CD4-positive, alpha-beta T cell treated with Interleukin-2 at 100 ng/mL for 4 hours (primary cell): ENCODE measurements around the gene HSPA4L.

Source experiments
- DNase-seq: peaks from one replicate; pipeline ENCODE4 v3.0.0-alpha.2; 2020; ENCODE audit warnings: low spot score

HSPA4L gene

GRCh38 chr4:127782275-127783025 lies at the start of gene HSPA4L:
Gene HSPA4L (plus strand): TSS chr4:127782322. CDS start chr4:127782551, 229 bp downstream.
- peak; percentile 23 for DNase-seq

GRCh38 chr4:127732623-127733328 lies 49.3 kb upstream of the HSPA4L start:
- DNase-seq: no peak

GRCh38 chr4:127734976-127735375 lies 47.1 kb upstream of the HSPA4L start:
- no peak for DNase-seq

- DNase-seq: no peak
These were observed 44.8 kb upstream of the HSPA4L start for GRCh38 chr4:127737295-127737694.

GRCh38 chr4:127741247-127741646 lies 40.9 kb upstream of the HSPA4L start:
- DNase-seq: no peak

GRCh38 chr4:127747883-127748282 lies 34.2 kb upstream of the HSPA4L start:
- no peak for DNase-seq

- no peak for DNase-seq
These were observed 33.2 kb upstream of the HSPA4L start for GRCh38 chr4:127748957-127749356.

GRCh38 chr4:127756906-127757305 lies 25.2 kb upstream of the HSPA4L start:
- no peak for DNase-seq

GRCh38 chr4:127759228-127759820 lies 22.8 kb upstream of the HSPA4L start:
- no peak for DNase-seq

- no peak for DNase-seq
These were observed 22.2 kb upstream of the HSPA4L start for GRCh38 chr4:127759893-127760292.

- DNase-seq: no peak
These were observed 10.4 kb upstream of the HSPA4L start for GRCh38 chr4:127771535-127772275.

GRCh38 chr4:127772769-127773671 lies 9.1 kb upstream of the HSPA4L start:
- DNase-seq: no peak

GRCh38 chr4:127775843-127776242 lies 6.3 kb upstream of the HSPA4L start:
- DNase-seq: no peak

- no peak for DNase-seq
These were observed 5.5 kb upstream of the HSPA4L start for GRCh38 chr4:127776620-127777019.

- no peak for DNase-seq
These were observed 4.6 kb upstream of the HSPA4L start for GRCh38 chr4:127777487-127777886.

GRCh38 chr4:127778102-127778501 lies 4.0 kb upstream of the HSPA4L start:
- DNase-seq: no peak

GRCh38 chr4:127780598-127780997 lies 1.5 kb upstream of the HSPA4L start:
- no peak for DNase-seq

- DNase-seq: no peak
These were observed 660 bp upstream of the HSPA4L start for GRCh38 chr4:127781300-127782024.

GRCh38 chr4:127782025-127782274 lies 172 bp upstream of the HSPA4L start:
- DNase-seq: no peak

GRCh38 chr4:127783026-127783769 lies 1.1 kb downstream of the HSPA4L start:
- no peak for DNase-seq
